HEK293 (cell line): ENCODE data around the gene CD48.

Experiments
- CTCF ChIA-PET: fragments of 350-600 bp; formaldehyde crosslinking; extraction: SDS; loops from one replicate; lab custom pipeline; 2021; ENCODE audit warnings: antibody characterized with exemption; lab: Yijun Ruan, JAX
- POLR2A ChIA-PET: fragments of 300-600 bp; formaldehyde crosslinking; extraction: SDS; loops from one replicate; lab custom pipeline; 2020; ENCODE audit warnings: antibody characterized with exemption, inconsistent platforms; lab: Yijun Ruan, JAX
- H3K27ac ChIP-seq: fragments of 200-500 bp; sonication (Bioruptor generic); 2 replicates; pipeline ENCODE4 v1.5.1; 2014; ENCODE audit warnings: low read depth, low read length, control low read depth, inconsistent platforms; ENCODE audit errors: extremely low read depth
- H3K36me3 ChIP-seq, 2 experiments: fragments of 200-500 bp in 1 of 2; sonication (Bioruptor generic) in 1 of 2; 1 replicate in 1 of 2; 2 replicates in 1 of 2; pipeline ENCODE4 v1.5.1; 2014 to 2017; ENCODE audit warnings: inconsistent platforms in 2 of 2, low read length in 2 of 2; ENCODE audit not compliant: control insufficient read depth in 2 of 2, insufficient read depth in 1 of 2
- H3K4me1 ChIP-seq: fragments of 200-500 bp; sonication (Bioruptor generic); 2 replicates; pipeline ENCODE4 v1.5.1; 2014; ENCODE audit warnings: mild to moderate bottlenecking, low read length, inconsistent platforms; ENCODE audit not compliant: control insufficient read depth, insufficient read depth
- H3K4me3 ChIP-seq: 2 replicates; pipeline ENCODE4 v1.5.1; 2011; ENCODE audit warnings: low read depth, mild to moderate bottlenecking, control low read depth, low read length, moderate library complexity
- H3K9me3 ChIP-seq: fragments of 200-500 bp; sonication (Bioruptor generic); 2 replicates; pipeline ENCODE4 v1.5.1; 2014; ENCODE audit warnings: low read depth, low read length, inconsistent platforms; ENCODE audit not compliant: control insufficient read depth, insufficient read depth
- INSM2 ChIP-seq: fragments of 450-650 bp; formaldehyde crosslinking; IDR thresholded peaks from 2 replicates; pipeline ENCODE4 v1.5.1; 2016; ENCODE audit warnings: missing biosample characterization, missing genetic modification characterization
- REPIN1 ChIP-seq: fragments of 450-650 bp; formaldehyde crosslinking; IDR thresholded peaks from 2 replicates; pipeline ENCODE4 v1.5.1; 2017; ENCODE audit warnings: missing biosample characterization, missing genetic modification characterization, low read depth
- ZBTB1 ChIP-seq: fragments of 450-650 bp; formaldehyde crosslinking; IDR thresholded peaks from 2 replicates; pipeline ENCODE4 v1.5.1; 2016; ENCODE audit warnings: missing biosample characterization, missing genetic modification characterization
- ZBTB21 ChIP-seq: fragments of 450-650 bp; formaldehyde crosslinking; IDR thresholded peaks from 2 replicates; pipeline ENCODE4 v1.5.1; 2017; ENCODE audit warnings: missing biosample characterization, missing genetic modification characterization
- ZBTB8A ChIP-seq: fragments of 450-650 bp; formaldehyde crosslinking; IDR thresholded peaks from 2 replicates; pipeline ENCODE4 v1.5.1; 2016; ENCODE audit warnings: missing biosample characterization, missing genetic modification characterization
- ZFP37 ChIP-seq: fragments of 450-650 bp; formaldehyde crosslinking; IDR thresholded peaks from 2 replicates; pipeline ENCODE4 v1.5.1; 2016; ENCODE audit warnings: missing biosample characterization, missing genetic modification characterization
- ZNF133 ChIP-seq: fragments of 450-650 bp; formaldehyde crosslinking; IDR thresholded peaks from 2 replicates; pipeline ENCODE4 v1.5.1; 2016; ENCODE audit warnings: missing biosample characterization, missing genetic modification characterization
- ZNF16 ChIP-seq: fragments of 450-650 bp; formaldehyde crosslinking; IDR thresholded peaks from 2 replicates; pipeline ENCODE4 v1.5.1; 2016; ENCODE audit warnings: low read depth, missing biosample characterization, missing genetic modification characterization
- ZNF175 ChIP-seq: fragments of 450-650 bp; formaldehyde crosslinking; IDR thresholded peaks from 2 replicates; pipeline ENCODE4 v1.5.1; 2016; ENCODE audit warnings: missing biosample characterization, missing genetic modification characterization
- ZNF223 ChIP-seq: fragments of 450-650 bp; formaldehyde crosslinking; IDR thresholded peaks from 2 replicates; pipeline ENCODE4 v1.5.1; 2016; ENCODE audit warnings: missing biosample characterization, missing genetic modification characterization
- ZNF248 ChIP-seq: fragments of 450-650 bp; formaldehyde crosslinking; IDR thresholded peaks from 2 replicates; pipeline ENCODE4 v1.5.1; 2017; ENCODE audit warnings: missing biosample characterization, missing genetic modification characterization
- ZNF280C ChIP-seq: fragments of 450-650 bp; formaldehyde crosslinking; IDR thresholded peaks from 2 replicates; pipeline ENCODE4 v1.5.1; 2016; ENCODE audit warnings: missing biosample characterization, missing genetic modification characterization
- ZNF280D ChIP-seq: fragments of 450-650 bp; formaldehyde crosslinking; IDR thresholded peaks from 2 replicates; pipeline ENCODE4 v1.5.1; 2016; ENCODE audit warnings: missing biosample characterization, missing genetic modification characterization
- ZNF416 ChIP-seq: fragments of 450-650 bp; formaldehyde crosslinking; IDR thresholded peaks from 2 replicates; pipeline ENCODE4 v1.5.1; 2016; ENCODE audit warnings: missing biosample characterization, missing genetic modification characterization
- ZNF510 ChIP-seq: fragments of 450-650 bp; formaldehyde crosslinking; IDR thresholded peaks from 2 replicates; pipeline ENCODE4 v1.5.1; 2018; ENCODE audit warnings: mild to moderate bottlenecking, missing genetic modification characterization, missing biosample characterization; ENCODE audit not compliant: insufficient replicate concordance
- ZNF555 ChIP-seq: fragments of 450-650 bp; formaldehyde crosslinking; conservative IDR thresholded peaks from 2 replicates; pipeline ENCODE4 v1.5.1; 2017; ENCODE audit warnings: missing biosample characterization, mild to moderate bottlenecking, missing genetic modification characterization, inconsistent platforms
- ZNF560 ChIP-seq: fragments of 450-650 bp; formaldehyde crosslinking; IDR thresholded peaks from 2 replicates; pipeline ENCODE4 v1.5.1; 2017; ENCODE audit warnings: missing biosample characterization, missing genetic modification characterization, borderline replicate concordance
- ZNF747 ChIP-seq: fragments of 450-650 bp; formaldehyde crosslinking; IDR thresholded peaks from 2 replicates; pipeline ENCODE4 v1.5.1; 2016; ENCODE audit warnings: missing biosample characterization, missing genetic modification characterization
- ZSCAN23 ChIP-seq: fragments of 450-650 bp; formaldehyde crosslinking; IDR thresholded peaks from 2 replicates; pipeline ENCODE4 v1.5.1; 2016; ENCODE audit warnings: missing biosample characterization, missing genetic modification characterization
- ZXDB ChIP-seq: fragments of 450-650 bp; formaldehyde crosslinking; IDR thresholded peaks from 2 replicates; pipeline ENCODE4 v1.5.1; 2016; ENCODE audit warnings: missing biosample characterization, missing genetic modification characterization

CD48 gene

GRCh38 chr1:160674415-160674814 lies 37.2 kb downstream of the CD48 start (continued):
- no peak for TF ChIP-seq ZNF280C (tag by site-specific recombination)
- TF ChIP-seq ZNF175 = no peak
- no peak for TF ChIP-seq ZSCAN23

- no peaks in the 10 kb centered on the region for H3K4me1 ChIP-seq
- H3K27ac ChIP-seq = no peak overlapping the region
- H3K4me3 ChIP-seq = no peak overlapping the region
- TF ChIP-seq ZNF175 (no peak), ZFP37 (no peak), ZNF280D (tag by site-specific recombination) (no peak), ZBTB21 (tag by site-specific recombination) (no peak)
- TF ChIP-seq, all 188 proteins: peak for 0
- H3K36me3 ChIP-seq = no peaks in the 10 kb centered on the region
- ChIA-PET POLR2A (no interaction called here), CTCF (interaction anchor here (0.6 to 1.9 kb wide), 8 partner anchors 8 to 697 kb away, joined by 3 to 10 read pairs (median 3); no protein-coding TSS in a partner anchor)
- no peaks in the 10 kb centered on the region for H3K9me3 ChIP-seq
Measured at GRCh38 chr1:160672789-160673695, 38.6 kb downstream of the CD48 start.

DNA sequence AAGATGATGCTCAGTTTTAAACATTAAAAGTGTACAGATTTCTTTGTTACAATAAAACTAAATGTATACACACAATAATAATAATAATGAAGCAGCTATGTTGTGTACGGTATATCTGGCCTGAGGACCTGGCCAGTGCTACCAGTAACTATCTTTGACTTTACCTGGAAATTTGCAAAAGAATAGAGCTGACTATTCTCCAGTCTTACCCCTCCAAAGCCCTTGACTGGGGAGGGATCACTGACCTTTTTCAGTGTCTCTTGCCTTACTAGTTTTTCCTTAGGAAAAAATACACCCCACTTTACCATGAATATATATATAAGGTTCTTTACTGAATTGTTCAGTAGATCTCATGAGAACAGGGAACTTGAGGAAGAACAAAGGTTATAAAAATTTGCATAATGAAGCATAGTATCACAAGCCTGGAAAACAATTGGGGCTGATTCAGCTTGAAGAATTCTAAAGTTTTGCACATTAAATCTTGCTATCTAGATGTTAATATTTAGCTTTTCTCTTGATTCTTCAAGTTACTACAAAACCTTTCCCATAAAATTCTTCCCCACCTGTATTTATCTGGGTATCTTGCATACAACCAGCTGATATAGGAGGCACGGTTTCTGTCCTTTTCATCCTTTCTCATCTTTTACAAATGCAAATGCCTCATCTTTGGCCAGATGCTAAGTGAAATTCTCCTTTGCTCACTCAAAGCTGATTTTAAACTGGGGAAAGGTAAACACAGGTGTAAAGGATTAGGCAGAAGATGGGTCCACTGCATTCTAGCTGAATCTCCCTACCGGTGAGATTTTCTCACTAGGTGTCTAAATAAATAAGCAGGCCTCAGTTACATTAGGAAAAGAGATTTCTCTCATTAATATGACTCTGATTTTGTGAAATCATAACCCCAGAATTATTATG lies 39.8 kb downstream of the CD48 start:
- POLR2A ChIA-PET = no interaction called here
- H3K4me1 ChIP-seq = no peaks in the 10 kb centered on the region
- CTCF ChIA-PET = interaction anchor here (0.5 to 1.9 kb wide), 7 partner anchors 9 to 620 kb away, joined by 3 to 10 read pairs (median 5); no protein-coding TSS in a partner anchor
- H3K36me3 ChIP-seq = no peaks in the 10 kb centered on the region
- H3K27ac ChIP-seq = no peak overlapping the region
- H3K4me3 ChIP-seq = no peak overlapping the region
- TF ChIP-seq ZNF560 (tag by site-specific recombination) = no peak
- no peak for TF ChIP-seq REPIN1 (tag by site-specific recombination)
- TF ChIP-seq ZNF416 = no peak
- TF ChIP-seq ZNF16 = no peak
- no peak for TF ChIP-seq ZBTB8A (tag by site-specific recombination)
- TF ChIP-seq ZNF133 (tag by site-specific recombination) = no peak
- no peak for TF ChIP-seq ZNF510
- no peak for TF ChIP-seq INSM2 (tag by site-specific recombination)
- no peak for TF ChIP-seq ZSCAN23
- TF ChIP-seq ZNF747 (tag by site-specific recombination) = no peak
- TF ChIP-seq ZXDB (tag by site-specific recombination) = no peak
- TF ChIP-seq ZNF248 = no peak
- no peak for TF ChIP-seq ZNF555 (tag by site-specific recombination)
- TF ChIP-seq ZNF223 (tag by site-specific recombination) = no peak
- no peak for TF ChIP-seq ZBTB1
- no peaks in the 10 kb centered on the region for H3K9me3 ChIP-seq
